NCI-H2227 treated with DMSO at 0.1 percent for 48 hours (cell line): ENCODE measurements around the gene NSDHL.
A peak's percentile ranks its signal among the peaks of the same experiment; 100 is the strongest.
"Not testable (repeated sequence)": the region's sequence is repeated elsewhere in the genome, so short reads cannot be mapped to it uniquely, and the experiment has no call there.

Experiments
- DNase-seq: peaks from one replicate; lab custom pipeline; 2025; lab: John Stamatoyannopoulos, UW

NSDHL gene

GRCh38 chrX:152830312-152831305 is at the start of gene NSDHL, which contains the start of gene CETN2:
NSDHL (plus strand) TSS chrX:152831063; CDS start chrX:152846325, 15,262 bp downstream.
CETN2 (minus strand) TSS chrX:152830757; CDS start chrX:152830710, 47 bp downstream.
- peak; percentile 87 for DNase-seq

GRCh38 chrX:152787062-152787461 is 43.8 kb upstream of the NSDHL start:
- not testable (repeated sequence) for DNase-seq

GRCh38 chrX:152798945-152799344 is 31.9 kb upstream of the NSDHL start:
- DNase-seq = no peak

GRCh38 chrX:152806035-152806434 is 24.8 kb upstream of the NSDHL start:
- no peak for DNase-seq

- peak; percentile 13 for DNase-seq
Observed at GRCh38 chrX:152810403-152810802, 20.5 kb upstream of the NSDHL start.

- no peak for DNase-seq
Observed at GRCh38 chrX:152813206-152813605, 17.7 kb upstream of the NSDHL start.

- DNase-seq = no peak
Observed at GRCh38 chrX:152814048-152814447, 16.8 kb upstream of the NSDHL start.

GRCh38 chrX:152817078-152817764 is 13.6 kb upstream of the NSDHL start:
- peak; percentile 22 for DNase-seq

GRCh38 chrX:152818356-152818755 is 12.5 kb upstream of the NSDHL start:
- no peak for DNase-seq

- no peak for DNase-seq
Observed at GRCh38 chrX:152819266-152819665, 11.6 kb upstream of the NSDHL start.

- no peak for DNase-seq
Observed at GRCh38 chrX:152819732-152820131, 11.1 kb upstream of the NSDHL start.

- peak; percentile 2 for DNase-seq
Observed at GRCh38 chrX:152821145-152821765, 9.6 kb upstream of the NSDHL start.

- no peak for DNase-seq
Observed at GRCh38 chrX:152822383-152823086, 8.3 kb upstream of the NSDHL start.

- DNase-seq = no peak
Observed at GRCh38 chrX:152823657-152824056, 7.2 kb upstream of the NSDHL start.

- DNase-seq = no peak
Observed at GRCh38 chrX:152824841-152825374, 6.0 kb upstream of the NSDHL start.

GRCh38 chrX:152831391-152831790 is 528 bp downstream of the NSDHL start:
- DNase-seq = no peak

GRCh38 chrX:152832520-152832919 is 1.7 kb downstream of the NSDHL start:
- no peak for DNase-seq

- DNase-seq = no peak
Observed at GRCh38 chrX:152833378-152833777, 2.5 kb downstream of the NSDHL start.

GRCh38 chrX:152835470-152835869 is 4.6 kb downstream of the NSDHL start:
- DNase-seq = not testable (repeated sequence)

GRCh38 chrX:152842772-152843338 is 12.0 kb downstream of the NSDHL start:
- no peak for DNase-seq

GRCh38 chrX:152843852-152844251 is 13.0 kb downstream of the NSDHL start:
- no peak for DNase-seq
